CD4-positive, alpha-beta memory T cell (primary cell): ENCODE data around the gene ITPR3. TPM values are rescaled to one million over a fixed set of nuclear protein-coding genes. Genes with fewer than 3 reads are reported as not detected.
A peak's percentile ranks its signal among the peaks of the same experiment; 100 is the strongest.

Source experiments
- CTCF ChIA-PET: fragments of 350-600 bp; sonication (Branson Sonifier 250); formaldehyde crosslinking; loops from one replicate; lab custom pipeline; 2021; ENCODE audit warnings: inconsistent platforms; ENCODE audit not compliant: partially characterized antibody; lab: Charles Lee
- POLR2A ChIA-PET: fragments of 350-600 bp; sonication (Branson Sonifier 250); formaldehyde crosslinking; loops from one replicate; lab custom pipeline; 2021; ENCODE audit not compliant: partially characterized antibody; lab: Charles Lee
- DNase-seq, 5 donors: peaks; one replicate each; pipeline versions ENCODE4 v3.0.0 to v3.0.0-alpha.2; 2020 to 2022; ENCODE audit warnings: mixed read lengths in 1 of 5
- H3K27ac ChIP-seq: one replicate; pipeline ENCODE4 v1.7.0; 2013; ENCODE audit warnings: low read depth, low read length
- H3K27me3 ChIP-seq: 2 replicates; pipeline ENCODE4 v1.7.0; 2013; ENCODE audit warnings: mild to moderate bottlenecking, low read length, moderate library complexity; ENCODE audit not compliant: insufficient read depth
- H3K36me3 ChIP-seq: 2 replicates; pipeline ENCODE4 v1.7.0; 2013; ENCODE audit warnings: mild to moderate bottlenecking, low read length, moderate library complexity; ENCODE audit not compliant: insufficient read depth
- H3K4me1 ChIP-seq: 2 replicates; pipeline ENCODE4 v1.7.0; 2013; ENCODE audit warnings: mild to moderate bottlenecking, low read length, moderate library complexity; ENCODE audit not compliant: insufficient read depth
- H3K4me3 ChIP-seq, 2 donors: one replicate each; pipeline ENCODE4 v1.7.0; 2013; ENCODE audit warnings: low read length in 2 of 2, mild to moderate bottlenecking in 1 of 2
- H3K9me3 ChIP-seq, 2 donors: one replicate each; pipeline ENCODE4 v1.7.0; 2013; ENCODE audit warnings: low read length in 2 of 2, control low read depth in 1 of 2; ENCODE audit not compliant: control insufficient read depth in 1 of 2
- H3K27ac Mint-ChIP-seq, 7 donors: one replicate each; pipeline ENCODE4 v1.8.0; 2020 to 2021; ENCODE audit warnings: mixed read lengths in 7 of 7, mild to moderate bottlenecking in 6 of 7, inconsistent platforms in 3 of 7, moderate library complexity in 3 of 7
- H3K27me3 Mint-ChIP-seq, 2 donors: one replicate each; pipeline ENCODE4 v1.8.0; 2020 to 2021; ENCODE audit warnings: mixed read lengths in 2 of 2
- H3K36me3 Mint-ChIP-seq, 2 donors: one replicate each; pipeline ENCODE4 v1.8.0; 2020 to 2021; ENCODE audit warnings: mixed read lengths in 2 of 2, inconsistent platforms in 1 of 2, mild to moderate bottlenecking in 1 of 2
- H3K4me1 Mint-ChIP-seq, 4 donors: one replicate each; pipeline ENCODE4 v1.8.0; 2020 to 2021; ENCODE audit warnings: mixed read lengths in 4 of 4, mild to moderate bottlenecking in 1 of 4
- H3K4me3 Mint-ChIP-seq, 8 donors: one replicate each; pipeline ENCODE4 v1.8.0; 2020 to 2021; ENCODE audit warnings: mixed read lengths in 8 of 8, mild to moderate bottlenecking in 7 of 8, moderate library complexity in 6 of 8, inconsistent platforms in 3 of 8
- H3K9me3 Mint-ChIP-seq, 8 donors: one replicate each; pipeline ENCODE4 v1.8.0; 2020 to 2021; ENCODE audit warnings: mixed read lengths in 8 of 8, mild to moderate bottlenecking in 5 of 8, inconsistent platforms in 3 of 8, moderate library complexity in 1 of 8
- intact Hi-C: fragments of 100-400 bp; cut with micrococcal nuclease; formaldehyde crosslinking; loops from one replicate; pipeline ENCODE4 v1.15.1; 2023
- polyA plus RNA-seq, 2 donors: library from polyadenylated mRNA; unstranded; fragments of 300-500 nt; fragmentation: Illumina TruSeq; gene quantifications; one replicate each; pipeline ENCODE4 v1.2.3, GENCODE V29; 2021
- total RNA-seq, 2 experiments: library from RNA; stranded (reverse); gene quantifications; one replicate each; pipeline ENCODE4 v1.2.3, GENCODE V29; 2021

ITPR3 gene
- total and polyA plus RNA-seq, 4 experiments from 2014 or later = 0.55 to 72.4 (median 39.7) TPM

DNA sequence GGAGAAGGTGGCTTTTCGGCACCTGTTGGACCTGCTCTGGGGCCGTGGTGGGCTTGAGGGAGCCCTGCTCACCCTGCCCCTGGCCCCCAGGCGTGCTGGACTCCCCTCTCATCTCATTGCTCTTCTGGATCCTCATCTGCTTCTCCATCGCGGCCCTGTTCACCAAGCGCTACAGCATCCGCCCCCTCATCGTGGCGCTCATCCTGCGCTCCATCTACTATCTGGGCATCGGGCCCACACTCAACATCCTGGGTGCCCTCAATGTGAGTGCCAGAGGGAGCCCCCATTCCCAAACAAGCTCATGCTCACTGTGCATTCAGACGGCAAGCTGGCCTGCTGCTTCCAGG lies 68.0 kb downstream of the ITPR3 start:
- H3K4me3 ChIP-seq = no peak overlapping the region
- H3K27ac ChIP-seq = no peak overlapping the region
- Mint-ChIP-seq H3K9me3 (no peaks in the 10 kb centered on the region), H3K27me3 (no peaks in the 10 kb centered on the region), H3K27ac (peak overlapping the region in 1 of 7 donors; percentile 21), H3K4me3 (no peak overlapping the region), H3K4me1 (peaks cover 16 to 44% (median 25%) of the 10 kb centered on the region in 4 donors), H3K36me3 (peaks cover 51 to 72% of the 10 kb centered on the region in 2 donors)
- ChIA-PET POLR2A (no interaction called here), CTCF (interaction anchor here (1.2 kb wide), 1 partner anchor 12 kb away, joined by 3 read pairs; no protein-coding TSS in a partner anchor)
- DNase-seq = peak in 1 of 5 donors; percentile 5
- H3K36me3 ChIP-seq = peaks cover 65% of the 10 kb centered on the region
- peaks cover 26% of the 10 kb centered on the region for H3K4me1 ChIP-seq
- intact Hi-C loops = no loop called here
- H3K27me3 ChIP-seq = no peaks in the 10 kb centered on the region
- no peaks in the 10 kb centered on the region for H3K9me3 ChIP-seq

DNA sequence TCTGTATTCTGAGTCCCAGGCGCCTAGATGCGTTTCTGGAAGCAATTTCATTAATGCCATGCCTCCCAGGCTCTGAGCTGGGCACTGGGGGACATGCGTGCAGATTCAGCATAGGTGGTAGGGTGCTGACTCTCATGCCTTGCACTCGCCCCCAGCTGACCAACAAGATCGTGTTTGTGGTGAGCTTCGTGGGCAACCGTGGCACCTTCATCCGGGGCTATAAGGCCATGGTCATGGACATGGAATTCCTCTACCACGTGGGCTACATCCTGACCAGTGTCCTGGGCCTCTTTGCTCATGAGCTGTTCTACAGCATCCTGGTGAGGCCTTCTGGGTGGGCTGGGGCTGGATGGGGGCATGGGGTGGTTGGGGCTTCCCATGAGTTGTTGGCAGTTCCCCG lies 68.8 kb downstream of the ITPR3 start:
- H3K27me3 ChIP-seq = no peaks in the 10 kb centered on the region
- H3K4me1 Mint-ChIP-seq = peaks cover 23 to 52% (median 33%) of the 10 kb centered on the region in 4 donors
- H3K9me3 ChIP-seq = no peaks in the 10 kb centered on the region
- no peak overlapping the region for H3K4me3 Mint-ChIP-seq
- H3K36me3 ChIP-seq = peaks cover 60% of the 10 kb centered on the region
- POLR2A ChIA-PET = interaction anchor here (0.6 kb wide), 1 partner anchor 1917 kb away, joined by 3 read pairs; no protein-coding TSS in a partner anchor
- intact Hi-C loops = no loop called here
- peak overlapping the region in 5 of 7 donors; percentile 19 to 86 (median 59) for H3K27ac Mint-ChIP-seq
- H3K36me3 Mint-ChIP-seq = peaks cover 56 to 73% of the 10 kb centered on the region in 2 donors
- CTCF ChIA-PET = interaction anchor here (0.6 to 1.6 kb wide), 3 partner anchors 11 to 100 kb away, joined by 3 to 4 read pairs (median 3); no protein-coding TSS in a partner anchor
- H3K27ac ChIP-seq = no peak overlapping the region
- DNase-seq = peak in 1 of 5 donors; percentile 16
- no peaks in the 10 kb centered on the region for H3K27me3 Mint-ChIP-seq
- no peaks in the 10 kb centered on the region for H3K9me3 Mint-ChIP-seq
- H3K4me1 ChIP-seq = peaks cover 33% of the 10 kb centered on the region
- H3K4me3 ChIP-seq = no peak overlapping the region

DNA sequence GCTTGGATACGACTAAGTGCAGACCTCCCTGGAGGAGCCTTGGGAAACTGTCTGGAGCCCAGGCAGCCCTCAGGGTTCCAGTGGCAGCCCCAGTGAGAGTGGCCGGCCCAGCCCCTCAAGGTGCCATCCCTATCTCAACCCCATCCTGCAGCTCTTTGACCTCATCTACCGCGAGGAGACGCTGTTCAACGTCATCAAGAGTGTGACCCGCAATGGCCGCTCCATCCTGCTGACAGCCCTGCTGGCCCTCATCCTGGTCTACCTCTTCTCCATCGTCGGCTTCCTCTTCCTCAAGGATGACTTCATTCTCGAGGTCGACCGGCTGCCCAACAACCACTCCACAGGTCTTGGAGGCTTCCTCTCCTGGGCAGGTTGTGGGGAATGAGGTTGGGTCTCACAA lies 69.6 kb downstream of the ITPR3 start:
- CTCF ChIA-PET = interaction anchor here (1.3 to 1.6 kb wide), 4 partner anchors 10 to 99 kb away, joined by 3 to 5 read pairs (median 4); no protein-coding TSS in a partner anchor
- Histone ChIP-seq H3K36me3 (peaks cover 51% of the 10 kb centered on the region), H3K4me3 (no peak overlapping the region), H3K27me3 (no peaks in the 10 kb centered on the region), H3K4me1 (peaks cover 42% of the 10 kb centered on the region), H3K9me3 (no peaks in the 10 kb centered on the region), H3K27ac (no peak overlapping the region)
- peak overlapping the region in 6 of 7 donors; percentile 37 to 99 (median 80) for H3K27ac Mint-ChIP-seq
- H3K4me3 Mint-ChIP-seq = peak overlapping the region in 2 of 8 donors; percentile 30 to 45
- peak in 1 of 5 donors; percentile 7 for DNase-seq
- no peaks in the 10 kb centered on the region for H3K9me3 Mint-ChIP-seq
- intact Hi-C loops = no loop called here
- peaks cover 23 to 60% (median 37%) of the 10 kb centered on the region in 4 donors for H3K4me1 Mint-ChIP-seq
- H3K27me3 Mint-ChIP-seq = no peaks in the 10 kb centered on the region
- H3K36me3 Mint-ChIP-seq = peaks cover 54 to 71% of the 10 kb centered on the region in 2 donors
- POLR2A ChIA-PET = interaction anchor here (2.0 kb wide), 1 partner anchor 69 kb away, joined by 7 read pairs; the partner anchor contains the start of gene ITPR3

DNA sequence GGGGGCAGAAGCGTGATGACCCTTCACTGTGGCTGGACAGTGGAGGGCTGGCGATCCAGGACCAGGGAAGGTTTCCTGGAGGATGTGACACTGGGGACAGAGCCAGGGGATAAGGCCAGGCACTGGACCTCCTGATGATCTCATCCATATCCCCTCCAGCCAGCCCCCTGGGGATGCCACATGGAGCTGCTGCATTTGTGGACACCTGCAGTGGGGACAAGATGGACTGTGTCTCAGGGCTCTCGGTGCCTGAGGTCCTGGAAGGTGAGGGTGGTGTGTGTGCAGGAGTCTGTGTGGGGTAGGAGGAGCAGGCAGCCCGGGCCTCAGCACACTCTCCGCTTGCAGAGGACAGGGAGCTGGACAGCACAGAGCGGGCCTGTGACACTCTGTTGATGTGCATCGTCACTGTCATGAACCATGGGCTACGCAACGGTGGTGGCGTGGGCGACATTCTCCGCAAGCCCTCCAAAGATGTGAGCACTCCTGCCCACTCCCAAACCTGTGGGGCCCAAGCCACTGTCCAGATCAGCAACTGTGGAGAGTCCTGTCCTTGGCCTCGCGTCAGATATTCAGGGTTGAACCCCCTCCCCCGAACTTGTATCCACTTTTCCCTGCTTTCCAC lies 70.4 kb downstream of the ITPR3 start:
- no peak overlapping the region for H3K4me3 ChIP-seq
- Mint-ChIP-seq H3K4me3 (no peak overlapping the region), H3K36me3 (peaks cover 53 to 66% of the 10 kb centered on the region in 2 donors), H3K9me3 (no peaks in the 10 kb centered on the region), H3K27me3 (no peaks in the 10 kb centered on the region), H3K27ac (peak overlapping the region; percentile 97 to 100 (median 98)), H3K4me1 (peaks cover 29 to 66% (median 44%) of the 10 kb centered on the region in 4 donors)
- peaks cover 43% of the 10 kb centered on the region for H3K36me3 ChIP-seq
- no peaks in the 10 kb centered on the region for H3K27me3 ChIP-seq
- peak overlapping the region; percentile 76 for H3K27ac ChIP-seq
- intact Hi-C loops = no loop called here
- ChIA-PET CTCF (interaction anchor here (0.6 to 1.6 kb wide), 3 partner anchors 9 to 298 kb away, joined by 3 to 5 read pairs (median 4); no protein-coding TSS in a partner anchor), POLR2A (interaction anchor here (0.7 to 2.8 kb wide), 6 partner anchors 8 to 112 kb away, joined by 3 to 13 read pairs (median 5); partner anchors contain the start of genes BAK1 and ITPR3)
- H3K4me1 ChIP-seq = peaks cover 50% of the 10 kb centered on the region
- DNase-seq = peak in 1 of 5 donors; percentile 36
- no peaks in the 10 kb centered on the region for H3K9me3 ChIP-seq

DNA sequence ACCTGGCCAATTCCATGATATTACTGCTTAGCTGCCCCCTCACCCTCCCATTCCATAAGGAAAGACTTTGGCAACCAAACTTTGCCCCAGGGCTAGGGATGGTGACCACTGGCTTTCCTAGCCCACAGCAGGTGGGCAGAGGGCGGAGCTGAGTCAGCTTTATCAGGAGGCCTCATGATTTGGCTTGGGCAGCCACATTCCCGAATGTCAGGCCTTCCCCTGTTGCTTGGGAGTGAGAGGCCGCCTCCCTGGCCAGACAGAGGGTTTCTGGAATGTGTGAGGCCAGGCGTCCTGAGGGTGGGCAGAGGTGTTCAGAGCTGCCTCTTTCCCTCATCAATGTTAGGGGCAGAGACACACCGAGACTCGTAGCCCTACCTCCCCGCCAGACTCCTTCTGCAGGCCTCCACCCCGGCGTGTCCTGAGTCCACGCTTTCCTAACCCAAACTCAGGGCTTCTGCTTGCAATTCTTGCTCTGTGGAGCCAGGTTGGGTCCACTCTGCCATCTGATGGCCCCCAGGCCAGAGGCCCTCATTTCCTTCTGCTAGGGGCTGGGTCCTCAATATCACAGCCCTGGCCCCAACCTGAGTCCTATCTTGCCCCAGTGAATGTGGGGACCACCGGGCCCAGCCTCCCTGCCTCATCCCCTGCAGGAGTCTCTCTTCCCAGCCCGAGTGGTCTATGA lies 71.1 kb downstream of the ITPR3 start:
- peak in 1 of 5 donors; percentile 37 for DNase-seq
- no peak overlapping the region for H3K4me3 ChIP-seq
- peak overlapping the region; percentile 76 for H3K27ac ChIP-seq
- ChIA-PET POLR2A (interaction anchor here (0.7 to 6.1 kb wide), 9 partner anchors 9 to 720 kb away, joined by 3 to 44 read pairs (median 5); partner anchors contain the start of genes BAK1 and ITPR3), CTCF (interaction anchor here (0.6 to 1.6 kb wide), 3 partner anchors 8 to 298 kb away, joined by 3 to 5 read pairs (median 4); no protein-coding TSS in a partner anchor)
- H3K27ac Mint-ChIP-seq = peak overlapping the region; percentile 97 to 100 (median 98)
- H3K4me1 ChIP-seq = peaks cover 56% of the 10 kb centered on the region
- no peaks in the 10 kb centered on the region for H3K27me3 ChIP-seq
- peaks cover 32 to 71% (median 50%) of the 10 kb centered on the region in 4 donors for H3K4me1 Mint-ChIP-seq
- H3K27me3 Mint-ChIP-seq = no peaks in the 10 kb centered on the region
- peak overlapping the region in 7 of 8 donors; percentile 51 to 84 (median 71) for H3K4me3 Mint-ChIP-seq
- H3K36me3 Mint-ChIP-seq = peaks cover 53 to 64% of the 10 kb centered on the region in 2 donors
- peaks cover 41% of the 10 kb centered on the region for H3K36me3 ChIP-seq
- no peaks in the 10 kb centered on the region for H3K9me3 Mint-ChIP-seq
- H3K9me3 ChIP-seq = no peaks in the 10 kb centered on the region
- intact Hi-C loops = no loop called here

DNA sequence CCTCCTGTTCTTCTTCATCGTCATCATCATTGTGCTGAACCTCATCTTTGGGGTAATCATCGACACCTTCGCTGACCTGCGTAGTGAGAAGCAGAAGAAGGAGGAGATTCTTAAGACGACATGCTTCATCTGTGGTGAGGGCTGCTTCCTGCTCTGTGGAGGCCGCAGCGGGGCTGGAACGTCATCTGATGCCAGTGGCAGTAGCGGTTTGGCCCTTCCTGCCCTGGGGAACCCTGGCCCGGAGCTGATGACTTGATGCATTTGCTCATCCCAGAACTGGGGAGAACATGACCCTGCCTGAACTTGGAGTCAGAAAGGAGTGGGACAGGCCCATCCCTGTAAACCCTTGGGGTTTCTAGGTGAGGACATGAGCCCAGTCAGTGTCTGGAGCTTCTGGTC lies 71.6 kb downstream of the ITPR3 start:
- POLR2A ChIA-PET = interaction anchor here (0.9 to 6.1 kb wide), 9 partner anchors 9 to 721 kb away, joined by 3 to 44 read pairs (median 4); partner anchors contain the start of genes BAK1, ITPR3 and UQCC2
- no peaks in the 10 kb centered on the region for H3K9me3 ChIP-seq
- peaks cover 36% of the 10 kb centered on the region for H3K36me3 ChIP-seq
- H3K4me3 ChIP-seq = no peak overlapping the region
- Mint-ChIP-seq H3K4me1 (peaks cover 36 to 76% (median 55%) of the 10 kb centered on the region in 4 donors), H3K27me3 (no peaks in the 10 kb centered on the region), H3K36me3 (peaks cover 55 to 65% of the 10 kb centered on the region in 2 donors), H3K4me3 (peak overlapping the region in 7 of 8 donors; percentile 51 to 84 (median 71)), H3K27ac (peak overlapping the region; percentile 97 to 100 (median 98)), H3K9me3 (no peaks in the 10 kb centered on the region)
- peaks cover 62% of the 10 kb centered on the region for H3K4me1 ChIP-seq
- peak overlapping the region; percentile 76 for H3K27ac ChIP-seq
- H3K27me3 ChIP-seq = no peaks in the 10 kb centered on the region
- intact Hi-C loops = no loop called here
- DNase-seq = peak; percentile 63 to 83 (median 78)
- CTCF ChIA-PET = interaction anchor here (0.9 to 3.4 kb wide), 2 partner anchors 58 to 106 kb away, joined by 3 to 19 read pairs; no protein-coding TSS in a partner anchor
